Measurements from ENCODE around the gene FAM168B.
A peak's percentile ranks its signal among the peaks of the same experiment; 100 is the strongest.

FAM168B gene

GRCh38 chr2:131055169-131056065 lies 37.8 kb downstream of the FAM168B start:
- no peak for DNase-seq (ENCODE audit: low spot score)

- no peak for DNase-seq (ENCODE audit: low spot score)
Measured at GRCh38 chr2:131054488-131054887, 38.8 kb downstream of the FAM168B start.

- DNase-seq (ENCODE audit: low spot score) = no peak
Measured at GRCh38 chr2:131052741-131053263, 40.5 kb downstream of the FAM168B start.

- DNase-seq (ENCODE audit: low spot score) = no peak
Measured at GRCh38 chr2:131050896-131051295, 42.4 kb downstream of the FAM168B start.

- no peak for DNase-seq (ENCODE audit: low spot score)
Measured at GRCh38 chr2:131049150-131049718, 44.0 kb downstream of the FAM168B start.

- no peak for DNase-seq (ENCODE audit: low spot score)
Measured at GRCh38 chr2:131048641-131049040, 44.6 kb downstream of the FAM168B start.

GRCh38 chr2:131047920-131048560 lies 45.2 kb downstream of the FAM168B start:
- DNase-seq (ENCODE audit: low spot score) = no peak

- DNase-seq (ENCODE audit: low spot score) = no peak
Measured at GRCh38 chr2:131046918-131047652, 46.2 kb downstream of the FAM168B start.

GRCh38 chr2:131046028-131046917 lies 47.0 kb downstream of the FAM168B start:
- peak; percentile 65 for DNase-seq (ENCODE audit: low spot score)

GRCh38 chr2:131045286-131046027 lies 47.8 kb downstream of the FAM168B start:
- DNase-seq (ENCODE audit: low spot score) = peak; percentile 65

GRCh38 chr2:131044757-131045150 lies 48.5 kb downstream of the FAM168B start:
- DNase-seq (ENCODE audit: low spot score) = no peak

GRCh38 chr2:131044075-131044756 lies 49.0 kb downstream of the FAM168B start:
- DNase-seq (ENCODE audit: low spot score) = no peak

GRCh38 chr2:131043199-131044074 lies 49.8 kb downstream of the FAM168B start:
- peak; percentile 59 for DNase-seq (ENCODE audit: low spot score)

GRCh38 chr2:131042148-131042775 lies 51.0 kb downstream of the FAM168B start:
- no peak for DNase-seq (ENCODE audit: low spot score)

- no peak for DNase-seq (ENCODE audit: low spot score)
Measured at GRCh38 chr2:131041402-131042147, 51.7 kb downstream of the FAM168B start.

- DNase-seq (ENCODE audit: low spot score) = no peak
Measured at GRCh38 chr2:131040661-131041401, 52.4 kb downstream of the FAM168B start.
